Right ventricle myocardium inferior (tissue), 1 donor: ENCODE results near the gene RNASE4. TPM values are rescaled to one million over a fixed set of nuclear protein-coding genes. Genes with fewer than 3 reads are reported as not detected.
A peak's percentile ranks its signal among the peaks of the same experiment; 100 is the strongest.

Experiments
- ATAC-seq: fragments of 200-7000 bp; cut with Tn5 transposase; one replicate; pipeline ENCODE4 v1.9.1; 2020; ENCODE audit warnings: mild to moderate bottlenecking, moderate library complexity
- DNase-seq: peaks from one replicate; pipeline ENCODE4 v3.0.0; 2021; ENCODE audit errors: missing footprints
- intact Hi-C: fragments of 100-400 bp; cut with DNase I; formaldehyde crosslinking; loops from one replicate; pipeline ENCODE4 v1.11.0; 2022
- total RNA-seq: library from RNA; stranded (reverse); fragmentation: NEBNext Ultra II Directional; extraction: Animal tissue kit (Norgen Biotek cat#: 25700); gene quantifications from one replicate; pipeline ENCODE4 v1.2.1, GENCODE V29; 2021
- donor health status: DM: no; HTN: yes; CAD: no; lungs with severe emphysema.

RNASE4 gene
- total RNA-seq, 1 donor from 2014 or later: 11.9 TPM

- intact Hi-C loops: no loop called here
- ATAC-seq (no peak), DNase-seq (no peak)
Measured at GRCh38 chr14:20667957-20668356, 16.4 kb upstream of the RNASE4 start.

DNA sequence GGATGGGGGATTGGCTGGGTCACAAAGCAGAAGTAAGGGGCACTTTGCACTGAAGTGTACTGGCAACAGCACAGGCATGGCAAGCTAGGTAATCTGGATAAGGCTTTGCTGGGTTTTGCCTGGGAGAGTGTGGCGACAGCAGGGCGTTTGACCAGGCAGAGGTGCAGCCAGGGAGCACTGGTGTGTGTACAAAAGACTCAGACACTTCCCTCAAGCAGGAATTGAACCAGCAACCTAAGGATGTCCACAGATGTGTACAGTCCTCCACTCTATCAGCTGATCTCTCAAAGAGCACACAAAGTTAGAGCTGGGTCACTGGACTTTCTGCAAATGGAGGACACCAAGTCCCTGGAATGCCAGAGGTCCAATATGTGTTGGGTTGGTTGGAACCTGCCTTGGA, 15.4 kb upstream of the RNASE4 start:
- DNase-seq: no peak
- intact Hi-C loops: no loop called here
- no peak for ATAC-seq

DNA sequence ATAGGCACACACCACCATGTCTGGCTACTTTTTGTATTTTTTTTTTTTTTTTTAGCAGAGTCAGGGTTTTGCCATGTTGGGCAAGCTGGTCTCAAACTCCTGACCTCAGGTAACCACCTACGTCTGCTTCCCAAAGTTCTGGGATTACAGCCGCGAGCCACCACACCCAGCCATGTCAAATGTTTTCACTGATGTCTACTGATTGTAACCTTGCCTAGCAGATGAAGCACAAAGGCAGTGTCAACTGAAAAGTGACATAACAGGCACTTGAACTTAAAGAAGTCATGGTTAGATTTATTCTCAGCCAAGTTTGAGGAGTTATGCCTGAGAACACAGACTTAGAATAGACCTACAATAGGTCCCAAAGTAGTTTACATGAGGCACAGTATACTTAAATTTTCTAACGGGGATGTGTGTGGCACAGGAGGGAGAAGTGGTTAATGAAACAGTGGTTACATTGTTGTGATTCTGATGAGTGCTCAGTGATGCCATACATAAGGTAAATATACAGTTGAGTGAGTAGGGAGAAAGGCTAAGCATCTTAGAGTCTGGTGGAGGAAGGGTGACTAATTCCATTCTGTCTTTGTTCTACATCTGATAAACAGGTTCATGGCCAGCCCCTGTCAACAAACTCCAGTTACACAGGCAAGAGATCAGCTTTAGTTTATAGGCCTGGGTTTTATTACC, 12.6 kb upstream of the RNASE4 start:
- DNase-seq (no peak), ATAC-seq (no peak)
- intact Hi-C loops: no loop called here

- DNase-seq (no peak), ATAC-seq (no peak)
- intact Hi-C loops: no loop called here
Measured at GRCh38 chr14:20675669-20676068, 8.7 kb upstream of the RNASE4 start.

DNA sequence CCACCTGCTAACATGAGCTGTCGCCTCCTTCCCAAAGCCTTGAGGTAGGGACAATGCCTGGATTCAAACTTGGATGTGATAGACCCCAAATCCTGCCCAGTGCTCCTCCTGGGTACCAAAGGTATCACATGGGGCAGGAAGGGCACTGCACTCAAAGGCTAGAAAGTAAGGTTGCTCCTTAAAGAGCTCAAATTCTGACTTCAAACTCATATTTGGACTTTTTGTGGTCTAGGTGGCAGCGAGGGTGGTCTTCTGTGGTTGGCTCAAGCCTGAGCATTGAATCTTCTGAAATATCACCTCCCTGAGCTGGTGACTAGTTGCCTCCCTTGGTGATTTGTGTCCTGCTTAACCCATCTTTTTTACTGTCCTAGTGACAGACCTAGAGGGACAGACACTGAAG, 8.3 kb upstream of the RNASE4 start:
- DNase-seq (no peak), ATAC-seq (no peak)
- intact Hi-C loops: no loop called here

DNA sequence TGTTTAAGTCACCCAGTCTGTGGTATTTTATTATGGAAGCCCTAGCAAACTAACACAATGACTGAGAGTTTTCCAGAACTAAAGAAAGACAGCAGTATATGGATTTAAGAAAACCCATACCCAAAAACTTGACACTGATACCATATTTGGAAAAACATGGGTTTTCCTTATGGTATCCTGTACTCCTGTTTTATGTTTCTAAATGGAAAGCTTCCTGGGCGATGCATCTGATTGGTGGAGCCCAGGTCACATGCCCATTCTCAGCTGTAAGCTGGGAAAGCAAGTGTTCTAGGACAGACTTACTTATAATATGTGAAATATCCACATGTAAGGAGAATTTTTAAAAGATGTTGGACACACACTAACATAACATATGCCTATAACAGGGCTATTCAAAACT, 4.5 kb upstream of the RNASE4 start:
- ATAC-seq: no peak
- DNase-seq: no peak
- intact Hi-C loops: loop anchor here (5.0 kb wide), 6 partner anchors 53 to 422 kb away; partner anchors contain the start of genes CCNB1IP1, PIP4P1, RNASE7 and TEP1

GRCh38 chr14:20680363-20680762, 4.0 kb upstream of the RNASE4 start:
- no peak for ATAC-seq
- DNase-seq: no peak
- intact Hi-C loops: loop anchor here (5.0 kb wide), 6 partner anchors 53 to 422 kb away; partner anchors contain the start of genes CCNB1IP1, PIP4P1, RNASE7 and TEP1

DNA sequence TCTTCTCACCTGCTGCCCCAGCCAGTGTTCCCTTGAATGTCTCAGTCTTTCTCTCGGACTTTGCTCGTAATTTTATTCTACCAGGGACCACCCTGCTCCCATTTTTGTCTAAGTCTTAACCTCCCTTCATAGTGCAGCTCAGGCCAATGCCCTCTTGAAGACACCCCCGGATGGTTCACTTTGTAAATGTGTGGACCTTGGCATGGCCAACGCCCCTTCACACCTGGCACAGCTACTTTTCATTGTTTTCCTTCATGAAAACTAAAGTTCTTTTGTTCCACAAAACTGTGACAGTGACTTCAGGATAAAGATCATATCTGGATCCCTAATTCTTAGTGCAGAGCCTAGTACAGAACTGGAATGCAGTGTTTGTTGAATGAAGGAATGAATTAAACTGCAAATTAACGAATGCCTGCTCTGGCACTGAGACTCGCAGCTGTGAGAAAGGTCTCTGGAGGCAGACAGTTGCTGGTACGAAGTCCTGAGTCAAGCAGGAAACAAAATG, 3.5 kb upstream of the RNASE4 start:
- ATAC-seq (no peak), DNase-seq (no peak)
- intact Hi-C loops: loop anchor here (5.0 kb wide), 6 partner anchors 54 to 421 kb away; partner anchors contain the start of genes CCNB1IP1, PIP4P1, RNASE7 and TEP1

DNA sequence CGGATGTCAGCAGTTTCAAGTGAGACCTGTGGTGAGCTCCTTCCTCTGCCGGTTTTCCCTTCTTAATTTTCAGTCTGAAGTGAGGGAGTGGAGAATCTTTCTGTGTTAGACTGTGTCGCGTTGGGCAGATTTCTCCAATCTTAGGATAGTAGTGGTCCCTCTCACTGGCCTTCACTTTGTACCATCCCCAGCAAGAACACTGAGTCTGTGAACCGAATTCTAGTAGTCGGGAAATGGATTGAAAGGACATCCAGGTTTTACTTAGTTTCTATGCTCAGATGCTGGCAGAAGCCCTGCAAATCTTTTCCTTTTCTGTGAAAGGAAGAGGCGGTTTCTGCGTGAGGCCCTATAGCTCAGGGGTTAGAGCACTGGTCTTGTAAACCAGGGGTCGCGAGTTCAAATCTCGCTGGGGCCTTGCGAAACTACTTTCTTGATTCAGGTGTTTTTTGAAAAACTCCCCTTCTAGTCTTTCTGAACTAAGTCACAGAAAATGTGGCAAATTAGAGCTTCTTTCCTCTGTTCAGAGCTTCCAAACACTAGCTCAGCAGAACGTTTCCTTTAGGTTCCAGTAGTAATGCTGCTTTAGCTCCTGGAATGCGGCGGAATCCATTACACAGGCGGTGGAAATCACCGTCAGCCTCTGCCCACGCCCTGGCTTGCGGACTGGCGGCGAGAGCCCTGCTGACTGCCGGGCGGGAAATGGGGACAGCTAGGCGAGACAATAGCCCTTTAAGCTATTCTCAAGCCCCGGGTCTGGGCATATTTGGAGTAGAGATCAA, 2.8 kb upstream of the RNASE4 start:
- intact Hi-C loops: loop anchor here (5.0 kb wide), 6 partner anchors 54 to 421 kb away; partner anchors contain the start of genes CCNB1IP1, PIP4P1, RNASE7 and TEP1
- DNase-seq (peak; percentile 85), ATAC-seq (peak; percentile 59)

DNA sequence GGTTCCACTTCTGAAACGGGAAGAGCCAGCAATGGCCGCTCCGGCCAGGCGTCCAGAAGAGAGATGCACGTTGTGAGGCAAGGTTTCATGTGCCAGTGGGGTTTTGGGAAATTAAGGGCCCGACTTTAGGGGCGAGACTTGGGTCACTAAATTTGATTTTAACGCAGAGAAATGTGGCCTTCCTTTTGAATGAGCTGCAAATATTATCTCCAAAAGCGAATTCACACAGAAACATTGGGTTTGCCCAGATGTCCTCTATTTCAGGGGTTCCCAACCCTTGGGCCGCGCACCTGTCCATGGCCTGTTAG, 2.3 kb upstream of the RNASE4 start:
- no peak for DNase-seq
- ATAC-seq: no peak
- intact Hi-C loops: loop anchor here (5.0 kb wide), 6 partner anchors 55 to 420 kb away; partner anchors contain the start of genes CCNB1IP1, PIP4P1, RNASE7 and TEP1

GRCh38 chr14:20682435-20683124, 1.8 kb upstream of the RNASE4 start:
- intact Hi-C loops: loop anchor here (5.0 kb wide), 6 partner anchors 55 to 420 kb away; partner anchors contain the start of genes CCNB1IP1, PIP4P1, RNASE7 and TEP1
- ATAC-seq (peak; percentile 91), DNase-seq (peak; percentile 94)

DNA sequence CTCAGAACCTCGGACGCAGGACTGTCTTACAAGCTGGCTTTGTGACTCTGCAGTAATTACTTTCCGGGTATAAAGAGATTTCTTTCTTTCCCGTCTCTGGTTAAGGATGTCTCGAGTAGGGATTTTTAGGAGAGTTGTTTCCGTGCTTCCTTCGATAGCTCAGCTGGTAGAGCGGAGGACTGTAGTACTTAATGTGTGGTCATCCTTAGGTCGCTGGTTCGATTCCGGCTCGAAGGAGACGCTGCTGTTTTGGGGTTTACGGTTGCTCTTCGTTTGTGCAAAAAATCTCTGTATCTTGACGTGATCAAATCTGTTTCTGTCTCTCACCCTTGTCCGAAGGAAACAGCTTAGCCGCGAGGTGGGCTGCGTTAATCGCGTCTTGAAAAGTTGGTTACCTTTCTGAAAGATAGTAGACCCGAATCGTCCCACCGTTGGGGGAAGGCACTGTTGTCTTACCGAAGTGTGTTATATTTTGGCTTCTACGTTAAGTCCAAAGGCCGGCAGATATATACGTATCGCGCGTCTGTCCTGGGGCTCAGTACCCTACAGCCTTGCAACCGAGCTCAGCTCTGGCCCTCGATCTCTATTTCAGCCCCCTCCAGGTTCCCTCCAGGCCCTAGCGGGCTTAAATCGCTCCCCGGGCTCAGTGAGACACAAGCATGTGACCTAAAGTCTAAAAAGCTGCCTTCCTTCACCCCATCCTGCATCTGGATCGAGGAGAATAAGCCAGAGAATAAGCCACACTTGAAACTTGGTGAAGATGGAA, 1.1 kb upstream of the RNASE4 start:
- ATAC-seq: peak; percentile 56
- DNase-seq: peak; percentile 75
- intact Hi-C loops: loop anchor here (5.0 kb wide), 6 partner anchors 56 to 419 kb away; partner anchors contain the start of genes CCNB1IP1, PIP4P1, RNASE7 and TEP1

DNA sequence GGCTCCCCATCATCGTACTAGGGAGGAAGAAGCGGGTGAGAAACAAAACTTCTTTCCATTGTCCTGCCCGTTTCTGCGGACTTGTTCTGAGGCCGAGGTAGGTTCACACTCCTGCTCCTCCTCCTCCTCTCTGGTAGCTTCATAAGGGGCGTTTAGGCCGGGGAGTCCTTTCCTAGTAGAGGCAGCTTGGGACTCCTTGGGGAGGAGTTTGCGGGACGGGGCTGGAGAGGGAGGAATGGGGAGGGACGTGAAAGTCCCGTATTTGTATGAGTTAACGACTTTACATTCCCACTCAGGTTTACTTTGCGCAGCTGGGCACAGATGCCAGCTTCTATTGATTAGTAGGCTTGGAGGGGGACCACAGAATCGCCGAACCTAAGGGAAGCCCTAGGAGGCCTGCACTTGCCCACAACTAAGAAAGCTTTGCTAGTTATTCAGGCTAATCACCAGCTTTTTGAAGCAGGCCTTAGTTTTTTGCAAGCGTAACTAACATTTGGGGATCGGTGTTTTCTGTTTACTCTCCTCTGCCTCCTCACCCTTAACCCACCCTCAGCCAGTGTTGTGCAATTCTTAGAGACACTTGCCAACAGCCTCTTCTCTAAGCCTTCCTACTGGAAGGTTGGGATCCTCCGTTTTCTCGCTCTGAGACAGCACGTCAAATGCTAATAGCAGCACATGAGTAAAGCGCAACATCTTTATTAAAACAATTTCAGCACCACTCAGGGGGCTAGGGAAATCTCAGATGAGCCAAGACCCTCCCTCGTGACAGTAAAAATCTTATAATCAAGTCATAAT, 499 bp downstream of the RNASE4 start:
- intact Hi-C loops: loop anchor here (1.0 to 5.0 kb wide), 7 partner anchors 58 to 417 kb away; partner anchors contain the start of genes CCNB1IP1, PIP4P1, RNASE7 and TEP1
- peak; percentile 15 for ATAC-seq
- peak; percentile 66 for DNase-seq

DNA sequence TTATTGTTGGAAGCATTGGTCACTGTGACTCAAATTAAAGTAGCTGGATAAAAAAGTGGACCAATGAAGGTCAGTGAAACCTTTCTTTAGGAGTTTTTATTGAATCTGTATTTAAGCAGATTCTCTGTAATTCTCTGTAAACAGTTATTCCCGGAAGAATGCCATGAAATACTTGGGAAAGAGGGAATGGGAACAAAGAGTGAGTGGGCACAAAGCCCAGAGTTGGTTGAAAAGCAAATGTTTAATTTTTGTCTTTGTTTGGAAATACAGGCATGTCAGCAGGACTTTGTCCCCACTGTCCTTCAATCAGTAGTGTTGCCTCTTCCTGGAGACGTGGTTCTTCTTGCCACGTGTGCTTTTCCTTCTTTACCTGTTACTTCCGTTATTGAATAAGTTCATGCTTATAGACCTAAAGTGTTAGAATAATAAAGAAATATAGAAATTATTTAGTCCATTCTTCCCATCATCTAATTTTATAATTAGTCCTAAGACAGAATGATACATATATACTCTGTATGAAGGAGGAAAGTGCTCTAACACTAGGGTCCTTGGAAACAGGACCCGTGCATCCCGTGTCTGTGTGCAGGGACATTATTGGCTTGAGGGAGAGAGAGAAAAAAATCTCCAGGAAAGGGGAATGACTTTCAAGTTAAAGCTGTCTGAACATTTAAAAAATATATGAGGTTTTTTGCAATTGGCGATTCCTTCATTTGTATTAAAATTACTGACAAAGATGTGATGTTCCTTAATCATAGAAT, 2.2 kb downstream of the RNASE4 start:
- DNase-seq: no peak
- ATAC-seq: no peak
- intact Hi-C loops: no loop called here

- intact Hi-C loops: no loop called here
- no peak for DNase-seq
- no peak for ATAC-seq
Measured at GRCh38 chr14:20687362-20688166, 3.2 kb downstream of the RNASE4 start.
